Ectodermal cell (in vitro differentiated cells): ENCODE data around the gene ZNF232.
A peak's percentile ranks its signal among the peaks of the same experiment; 100 is the strongest.
"Not testable (repeated sequence)": the region's sequence is repeated elsewhere in the genome, so short reads cannot be mapped to it uniquely, and the experiment has no call there.

Experiments
- H3K27ac ChIP-seq: 2 replicates; pipeline ENCODE4 v1.7.0; 2013; ENCODE audit warnings: mild to moderate bottlenecking, low read depth, low read length; ENCODE audit not compliant: insufficient read depth, poor library complexity, severe bottlenecking
- H3K27me3 ChIP-seq: 2 replicates; pipeline ENCODE4 v1.7.0; 2013; ENCODE audit warnings: mild to moderate bottlenecking, low read length; ENCODE audit not compliant: insufficient read depth, control insufficient read depth, poor library complexity, severe bottlenecking
- H3K36me3 ChIP-seq: one replicate; pipeline ENCODE4 v1.7.0; 2013; ENCODE audit warnings: low read length; ENCODE audit not compliant: control insufficient read depth, insufficient read depth
- H3K4me1 ChIP-seq: one replicate; pipeline ENCODE4 v1.7.0; 2013; ENCODE audit warnings: low read length; ENCODE audit not compliant: control insufficient read depth, insufficient read depth
- H3K4me3 ChIP-seq: 2 replicates; pipeline ENCODE4 v1.7.0; 2013; ENCODE audit warnings: low read depth, low read length, control low read depth; ENCODE audit not compliant: insufficient read depth
- H3K9me3 ChIP-seq: 2 replicates; pipeline ENCODE4 v1.7.0; 2013; ENCODE audit warnings: mild to moderate bottlenecking, low read length, moderate library complexity; ENCODE audit not compliant: control insufficient read depth
- WGBS, 2 experiments: methylation state at CpG; one replicate each; pipeline ENCODE4 v1.1.7; 2013; ENCODE audit warnings: missing lambda C conversion rate in 2 of 2; 5-methylcytosine and 5-hydroxymethylcytosine counted together

Gene ZNF232

GRCh38 chr17:5122056-5122455 lies 10.4 kb upstream of the ZNF232 start:
- H3K4me1 ChIP-seq, H3K36me3 ChIP-seq, H3K9me3 ChIP-seq, H3K27ac ChIP-seq: not testable (repeated sequence)
- WGBS, 2 experiments, result 73 to 77% methylated on average over 7 of the region's 7 CpGs
- peaks cover 15% of the 10 kb centered on the region for H3K27me3 ChIP-seq
- H3K4me3 ChIP-seq, result peak overlapping the region; percentile 57

- WGBS, 2 experiments, result 92 to 93% methylated on average over 16 of the region's 16 CpGs
- H3K4me3 ChIP-seq, result no peak overlapping the region
- no peak overlapping the region for H3K27ac ChIP-seq
- H3K36me3 ChIP-seq, result no peaks in the 10 kb centered on the region
- no peaks in the 10 kb centered on the region for H3K4me1 ChIP-seq
- peaks cover 15% of the 10 kb centered on the region for H3K27me3 ChIP-seq
- no peaks in the 10 kb centered on the region for H3K9me3 ChIP-seq
Observed at GRCh38 chr17:5121186-5121841, 9.6 kb upstream of the ZNF232 start.

- not testable (repeated sequence) for H3K9me3 ChIP-seq, H3K27ac ChIP-seq, H3K4me3 ChIP-seq, H3K36me3 ChIP-seq, H3K4me1 ChIP-seq
- WGBS, 2 experiments, result 94 to 95% methylated on average over 6 of the region's 6 CpGs
- peaks cover 15% of the 10 kb centered on the region for H3K27me3 ChIP-seq
Observed at GRCh38 chr17:5120436-5121185, 8.9 kb upstream of the ZNF232 start.

- WGBS, 2 experiments, result 87 to 91% methylated on average over 7 of the region's 7 CpGs
- Histone ChIP-seq H3K27ac (no peak overlapping the region), H3K4me3 (no peak overlapping the region), H3K9me3 (no peaks in the 10 kb centered on the region), H3K36me3 (no peaks in the 10 kb centered on the region), H3K4me1 (no peaks in the 10 kb centered on the region), H3K27me3 (peaks cover 15% of the 10 kb centered on the region)
Observed at GRCh38 chr17:5120036-5120435, 8.4 kb upstream of the ZNF232 start.

- Histone ChIP-seq H3K9me3 (no peaks in the 10 kb centered on the region), H3K4me1 (no peaks in the 10 kb centered on the region), H3K36me3 (no peaks in the 10 kb centered on the region), H3K4me3 (no peak overlapping the region), H3K27ac (no peak overlapping the region), H3K27me3 (peaks cover 15% of the 10 kb centered on the region)
- WGBS, 2 experiments, result 85 to 86% methylated on average over 6 of the region's 6 CpGs
Observed at GRCh38 chr17:5118219-5118618, 6.5 kb upstream of the ZNF232 start.

- Histone ChIP-seq H3K27me3 (peaks cover 5% of the 10 kb centered on the region), H3K4me1 (no peaks in the 10 kb centered on the region), H3K36me3 (no peaks in the 10 kb centered on the region), H3K9me3 (no peaks in the 10 kb centered on the region), H3K4me3 (no peak within 1 kb of the TSS), H3K27ac (no peak within 1 kb of the TSS)
- WGBS, 2 experiments, result 93% methylated on average over 87 of the region's 87 CpGs
Observed at GRCh38 chr17:5115673-5116651, 4.3 kb upstream of the ZNF232 start, which contains the start of gene USP6. TSS of gene USP6 (plus strand) at chr17:5116032. CDS start at chr17:5130368, 14,336 bp downstream.

- no peaks in the 10 kb centered on the region for H3K27me3 ChIP-seq
- H3K9me3 ChIP-seq, result no peaks in the 10 kb centered on the region
- peaks cover 37% of the 10 kb centered on the region for H3K36me3 ChIP-seq
- peak overlapping the region; percentile 23 for H3K27ac ChIP-seq
- H3K4me1 ChIP-seq, result peaks cover 6% of the 10 kb centered on the region
- WGBS, 2 experiments, result 23 to 28% methylated on average over 8 of the region's 8 CpGs
- peak overlapping the region; percentile 82 for H3K4me3 ChIP-seq
Observed at GRCh38 chr17:5110816-5111215, 862 bp downstream of the ZNF232 start.

- Histone ChIP-seq H3K27me3 (peaks cover 8% of the 10 kb centered on the region), H3K36me3 (peaks cover 12% of the 10 kb centered on the region), H3K9me3 (no peaks in the 10 kb centered on the region), H3K4me3 (no peak overlapping the region), H3K4me1 (no peaks in the 10 kb centered on the region), H3K27ac (no peak overlapping the region)
- 86 to 88% methylated on average over 6 of the region's 6 CpGs for WGBS, 2 experiments
Observed at GRCh38 chr17:5100832-5101231, 10.8 kb downstream of the ZNF232 start.

GRCh38 chr17:5099271-5099670 lies 12.4 kb downstream of the ZNF232 start:
- H3K27ac ChIP-seq, result no peak overlapping the region
- H3K4me3 ChIP-seq, result no peak overlapping the region
- 86 to 93% methylated on average over 5 of the region's 5 CpGs for WGBS, 2 experiments
- H3K4me1 ChIP-seq, result no peaks in the 10 kb centered on the region
- peaks cover 8% of the 10 kb centered on the region for H3K36me3 ChIP-seq
- peaks cover 8% of the 10 kb centered on the region for H3K27me3 ChIP-seq
- H3K9me3 ChIP-seq, result no peaks in the 10 kb centered on the region
